Keratinocyte (primary cell): ENCODE results near the gene SWAP70. TPM values are rescaled to one million over a fixed set of nuclear protein-coding genes. Genes with fewer than 3 reads are reported as not detected.

Experiments
- DNase-seq: peaks from one replicate; pipeline ENCODE4 v3.0.0-alpha.2; 2011; ENCODE audit warnings: low read depth, missing footprints, low spot score
- FAIRE-seq: peaks from 2 replicates; lab custom pipeline; 2011; peaks lifted over from hg19 to GRCh38; lab: Jason Lieb, UNC
- H2AFZ ChIP-seq: 2 replicates; pipeline ENCODE4 v1.6.0; 2012; ENCODE audit warnings: low read length, control low read depth, inconsistent platforms; ENCODE audit not compliant: control insufficient read depth
- H3K27ac ChIP-seq: 2 replicates; pipeline ENCODE4 v1.5.1; 2011; ENCODE audit warnings: low read length; ENCODE audit not compliant: control insufficient read depth, insufficient read depth
- H3K27me3 ChIP-seq: 3 replicates; pipeline ENCODE4 v1.6.0; 2011; ENCODE audit warnings: low read length; ENCODE audit not compliant: control insufficient read depth, insufficient read depth; ENCODE audit errors: extremely low read depth
- H3K36me3 ChIP-seq, 2 experiments: 2 replicates in 1 of 2; 3 replicates in 1 of 2; pipeline ENCODE4 v1.5.1; 2011; ENCODE audit warnings: low read length in 2 of 2, mild to moderate bottlenecking in 1 of 2; ENCODE audit not compliant: control insufficient read depth in 2 of 2, insufficient read depth in 2 of 2; ENCODE audit errors: extremely low read depth in 1 of 2
- H3K4me1 ChIP-seq: 3 replicates; pipeline ENCODE4 v1.5.1; 2011; ENCODE audit warnings: low read length; ENCODE audit not compliant: control insufficient read depth, insufficient read depth; ENCODE audit errors: extremely low read depth
- H3K4me2 ChIP-seq: 3 replicates; pipeline ENCODE4 v1.6.0; 2011; ENCODE audit warnings: low read depth, low read length; ENCODE audit not compliant: control insufficient read depth, insufficient read depth; ENCODE audit errors: extremely low read depth
- H3K4me3 ChIP-seq, 3 experiments: fragments of 200-600 bp in 1 of 3; sonication (generic) in 1 of 3; 2 replicates in 2 of 3; 3 replicates in 1 of 3; pipeline ENCODE4 v1.5.1; 2011 to 2016; ENCODE audit warnings: low read length in 3 of 3, mild to moderate bottlenecking in 3 of 3, control low read depth in 2 of 3, inconsistent platforms in 1 of 3, low read depth in 1 of 3, mixed read lengths in 1 of 3, mixed run types in 1 of 3, moderate library complexity in 1 of 3; ENCODE audit not compliant: control insufficient read depth in 2 of 3, insufficient read depth in 2 of 3; ENCODE audit errors: extremely low read depth in 1 of 3
- H3K79me2 ChIP-seq: 2 replicates; pipeline ENCODE4 v1.6.0; 2012; ENCODE audit warnings: low read length; ENCODE audit not compliant: control insufficient read depth, insufficient read depth
- H3K9ac ChIP-seq: 3 replicates; pipeline ENCODE4 v1.6.0; 2011; ENCODE audit warnings: low read length; ENCODE audit not compliant: control insufficient read depth, insufficient read depth; ENCODE audit errors: extremely low read depth
- H3K9me1 ChIP-seq: 3 replicates; pipeline ENCODE4 v1.6.0; 2011; ENCODE audit warnings: low read length; ENCODE audit not compliant: control insufficient read depth, insufficient read depth; ENCODE audit errors: extremely low read depth
- H3K9me3 ChIP-seq: 2 replicates; pipeline ENCODE4 v1.5.1; 2012; ENCODE audit warnings: low read depth, low read length; ENCODE audit not compliant: control insufficient read depth
- H4K20me1 ChIP-seq: 3 replicates; pipeline ENCODE4 v1.6.0; 2011; ENCODE audit warnings: low read length; ENCODE audit not compliant: control insufficient read depth, insufficient read depth; ENCODE audit errors: extremely low read depth
- CTCF ChIP-seq, 3 experiments: IDR thresholded peaks in 1 of 3; conservative IDR thresholded peaks in 1 of 3; optimal IDR thresholded peaks in 1 of 3; 2 replicates in 2 of 3; 3 replicates in 1 of 3; pipeline versions ENCODE3 to v1.5.1; 2011; ENCODE audit warnings: low read length in 3 of 3, mild to moderate bottlenecking in 3 of 3, moderate library complexity in 2 of 3, control low read depth in 1 of 3, inconsistent platforms in 1 of 3; ENCODE audit not compliant: insufficient read depth in 2 of 3; ENCODE audit errors: extremely low read depth in 1 of 3
- EZH2 ChIP-seq: IDR thresholded peaks from one replicate; pipeline ENCODE4 v1.6.1; 2012; ENCODE audit warnings: inconsistent platforms, mild to moderate bottlenecking, low read length, moderate library complexity
- dilution Hi-C: fragments of 300-500 bp; cut with MboI; formaldehyde crosslinking; loops from one replicate; pipeline ENCODE4 v1.7.0; 2020; ENCODE audit warnings: low sequenced_read_pairs; ENCODE audit not compliant: extremely low pct_ligation_motif_present
- polyA plus RNA-seq, 5 experiments: library from polyadenylated mRNA; depleted of rRNA in 3 of 5; stranded (reverse) in 3 of 5; stranded (forward) in 1 of 5; unstranded in 1 of 5; fragments of >200 nt; gene quantifications; 1 replicate in 1 of 5; 2 replicates in 3 of 5; 3 replicates in 1 of 5; pipeline versions ENCODE4 v1.2.1 to v1.2.3, GENCODE V29; 2011 to 2012; ENCODE audit warnings: missing spikeins in 2 of 5, low read depth in 1 of 5, low replicate concordance in 1 of 5

SWAP70 gene
- polyA plus RNA-seq, 1 donor (not counting 4 experiments of a cell fraction or from before 2014, with no cell fraction given), result 28.5 TPM

GRCh38 chr11:9672918-9673317 is 9.0 kb downstream of the SWAP70 start:
- dilution Hi-C loops, result no loop called here
- FAIRE-seq, result no peak
- Histone ChIP-seq H4K20me1 (peaks cover 4% of the 10 kb centered on the region), H3K4me1 (peaks cover 5% of the 10 kb centered on the region), H3K27me3 (no peaks in the 10 kb centered on the region), H3K36me3 (peaks cover 0 to 1% of the 10 kb centered on the region in 2 experiments), H3K4me2 (no peak overlapping the region), H3K9me1 (no peaks in the 10 kb centered on the region), H3K4me3 (no peak overlapping the region), H2AFZ (no peak overlapping the region), H3K79me2 (peaks cover 67% of the 10 kb centered on the region), H3K9me3 (no peaks in the 10 kb centered on the region), H3K9ac (no peak overlapping the region), H3K27ac (no peak overlapping the region)
- DNase-seq, result no peak
- no peak for TF ChIP-seq CTCF (optimal IDR thresholded peaks at IDR 0.05 in 1 of 3, IDR thresholded peaks at IDR 0.05 in 1 of 3, conservative IDR thresholded peaks at IDR 0.05 in 1 of 3; ENCODE audit: extremely low read depth in 1 of 3, insufficient read depth in 2 of 3, low read length in 3 of 3)
- TF ChIP-seq EZH2, result no peak

DNA sequence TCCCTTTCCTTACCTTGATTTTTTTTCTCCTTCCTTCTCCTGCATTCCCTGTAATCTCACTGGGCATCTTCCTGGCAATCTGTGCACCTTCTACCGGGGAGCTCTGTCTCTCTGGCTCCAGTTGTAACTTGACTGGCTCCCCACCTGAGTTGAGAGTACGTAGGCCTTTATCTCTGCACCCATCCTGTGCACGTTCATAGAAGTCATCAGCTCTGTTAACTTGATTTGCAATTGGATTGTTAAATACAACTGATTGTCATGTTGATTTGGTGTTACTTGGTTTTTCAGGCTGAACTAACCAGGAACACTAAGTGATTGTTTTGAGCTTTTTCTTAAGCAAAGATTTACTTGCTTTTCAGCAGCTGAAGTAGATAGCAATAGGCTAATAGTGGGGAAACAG is 11.8 kb downstream of the SWAP70 start:
- H4K20me1 ChIP-seq, result peaks cover 7% of the 10 kb centered on the region
- no peaks in the 10 kb centered on the region for H3K9me3 ChIP-seq
- no peaks in the 10 kb centered on the region for H3K27me3 ChIP-seq
- peaks cover 64% of the 10 kb centered on the region for H3K79me2 ChIP-seq
- TF ChIP-seq CTCF (optimal IDR thresholded peaks at IDR 0.05 in 1 of 3, IDR thresholded peaks at IDR 0.05 in 1 of 3, conservative IDR thresholded peaks at IDR 0.05 in 1 of 3; ENCODE audit: extremely low read depth in 1 of 3, insufficient read depth in 2 of 3, low read length in 3 of 3) (no peak), EZH2 (no peak)
- H3K9ac ChIP-seq, result no peak overlapping the region
- peaks cover 5% of the 10 kb centered on the region for H3K4me1 ChIP-seq
- H2AFZ ChIP-seq, result no peak overlapping the region
- H3K4me3 ChIP-seq, result no peak overlapping the region
- H3K4me2 ChIP-seq, result no peak overlapping the region
- H3K36me3 ChIP-seq, result peaks cover 0 to 1% of the 10 kb centered on the region in 2 experiments
- DNase-seq (no peak), FAIRE-seq (peak; percentile 20)
- no peaks in the 10 kb centered on the region for H3K9me1 ChIP-seq
- H3K27ac ChIP-seq, result no peak overlapping the region
- dilution Hi-C loops, result no loop called here
